GM23248 (cell line): ENCODE measurements around the gene IGF2BP1.

Experiments
- EZH2 ChIP-seq: fragments of 200-600 bp; sonication (generic); IDR thresholded peaks from 2 replicates; pipeline ENCODE4 v1.6.1; 2018; ENCODE audit warnings: antibody characterized with exemption, mild to moderate bottlenecking; ENCODE audit not compliant: insufficient read depth, poor library complexity, severe bottlenecking
- EZH2phosphoT487 ChIP-seq: fragments of 200-600 bp; sonication (generic); IDR thresholded peaks from 2 replicates; pipeline ENCODE4 v1.6.1; 2018; ENCODE audit warnings: antibody characterized with exemption, moderate library complexity, mild to moderate bottlenecking, low read depth; ENCODE audit not compliant: insufficient read depth

- TF ChIP-seq EZH2 (no peak), EZH2phosphoT487 (no peak)
Measured at GRCh38 chr17:48981927-48982539, 15.2 kb upstream of the IGF2BP1 start.
